ENCODE results near the gene DNMT3A. TPM values are rescaled to one million over a fixed set of nuclear protein-coding genes. Genes with fewer than 3 reads are reported as not detected.

DNMT3A gene
- total and polyA plus RNA-seq, 2 experiments from 2014 or later, result 47.2 to 80.4 TPM

DNA sequence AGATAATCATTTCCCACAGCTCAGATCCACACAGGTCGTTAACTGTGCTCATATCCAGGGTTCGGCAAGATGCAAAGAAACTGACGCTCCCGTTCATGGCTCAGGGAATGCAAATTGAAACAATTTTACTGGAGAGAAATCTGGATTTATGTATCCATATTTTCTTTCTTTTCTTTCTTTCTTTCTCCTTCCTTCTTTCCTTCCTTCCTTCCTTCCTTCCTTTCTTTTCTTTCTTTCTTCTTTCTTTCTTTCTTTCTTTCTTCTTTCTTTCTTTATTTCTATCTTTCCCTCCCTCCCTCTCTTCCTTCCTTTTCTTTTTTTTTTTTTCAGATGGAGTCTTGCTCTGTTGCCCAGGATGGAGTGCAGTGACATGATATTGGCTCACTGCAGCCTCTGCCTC is 153.3 kb downstream of the DNMT3A start (continued):
- TF ChIP-seq EZH2 (IDR thresholded peaks at IDR 0.05; ENCODE audit: low read depth, unreplicated experiment), result no peak
- no peak for TF ChIP-seq STAT1 (IDR thresholded peaks at IDR 0.05; ENCODE audit: unreplicated experiment)
- no peak for TF ChIP-seq EZH2phosphoT487 (IDR thresholded peaks at IDR 0.05; ENCODE audit: unreplicated experiment)

DNA sequence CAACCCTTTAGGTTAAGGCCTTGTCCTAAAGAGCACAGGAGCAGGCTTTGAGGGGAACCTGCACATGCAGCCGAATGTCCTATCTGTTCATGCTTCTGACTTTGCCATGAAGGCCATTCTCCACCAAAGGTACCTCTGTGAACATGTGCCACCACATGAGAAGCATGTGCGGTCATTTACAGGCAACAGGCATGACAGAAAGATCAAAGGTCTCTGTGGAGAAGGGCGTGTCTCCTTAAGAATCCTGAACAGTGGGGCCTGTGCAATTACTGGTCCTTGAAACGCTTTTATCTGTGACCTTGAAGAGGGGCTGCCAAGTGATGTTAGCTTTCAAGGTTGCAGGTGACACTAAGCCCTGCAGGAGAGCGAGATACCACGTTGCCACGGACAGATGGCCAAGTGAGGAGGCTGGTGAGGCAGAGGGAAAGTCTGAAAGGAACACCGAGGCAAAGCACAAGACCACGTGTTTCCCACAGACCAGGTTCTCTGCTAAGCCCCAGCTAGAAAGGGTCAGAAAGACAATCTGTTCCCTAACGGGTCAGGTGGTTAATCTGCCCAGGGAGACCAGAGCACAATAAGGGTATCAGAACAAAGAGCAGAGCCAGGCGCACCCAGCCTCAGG is 153.9 kb downstream of the DNMT3A start:
- Mint-ChIP-seq H3K4me1 (peaks cover 5% of the 10 kb centered on the region; the same call in 2 of the 3 replicates), H3K4me3 (no peak overlapping the region), H3K27me3 (ENCODE audit: insufficient read depth, low read depth, poor library complexity) (peaks cover 6% of the 10 kb centered on the region), H3K36me3 (ENCODE audit: low read depth) (no peaks in the 10 kb centered on the region), H3K27ac (no peak overlapping the region), H3K9me3 (no peaks in the 10 kb centered on the region)
- H3K9me2 ChIP-seq (ENCODE audit: insufficient read depth), result no peaks in the 10 kb centered on the region
- H2AFZ ChIP-seq, result no peak overlapping the region
- H3K4me1 ChIP-seq (ENCODE audit: insufficient read depth), result no peaks in the 10 kb centered on the region; the same call in 1 of the 2 replicates
- H3K79me2 ChIP-seq (replicated peaks; ENCODE audit: insufficient read depth), result no peaks in the 10 kb centered on the region
- no peak overlapping the region for H3K4me3 ChIP-seq
- H4K20me1 ChIP-seq (replicated peaks; ENCODE audit: insufficient read depth), result no peaks in the 10 kb centered on the region
- ATAC-seq (no peak), DNase-seq (ENCODE audit: low spot score) (no peak)
- no peaks in the 10 kb centered on the region for H3F3A ChIP-seq (replicated peaks; ENCODE audit: low read depth)
- no peak overlapping the region for H3K27ac ChIP-seq (ENCODE audit: low read depth)
- H3K4me2 ChIP-seq, result no peak overlapping the region
- no peaks in the 10 kb centered on the region for H3K27me3 ChIP-seq (ENCODE audit: insufficient read depth)
- H3K36me3 ChIP-seq (ENCODE audit: insufficient read depth), result no peaks in the 10 kb centered on the region
- TF ChIP-seq, protein P1, sequence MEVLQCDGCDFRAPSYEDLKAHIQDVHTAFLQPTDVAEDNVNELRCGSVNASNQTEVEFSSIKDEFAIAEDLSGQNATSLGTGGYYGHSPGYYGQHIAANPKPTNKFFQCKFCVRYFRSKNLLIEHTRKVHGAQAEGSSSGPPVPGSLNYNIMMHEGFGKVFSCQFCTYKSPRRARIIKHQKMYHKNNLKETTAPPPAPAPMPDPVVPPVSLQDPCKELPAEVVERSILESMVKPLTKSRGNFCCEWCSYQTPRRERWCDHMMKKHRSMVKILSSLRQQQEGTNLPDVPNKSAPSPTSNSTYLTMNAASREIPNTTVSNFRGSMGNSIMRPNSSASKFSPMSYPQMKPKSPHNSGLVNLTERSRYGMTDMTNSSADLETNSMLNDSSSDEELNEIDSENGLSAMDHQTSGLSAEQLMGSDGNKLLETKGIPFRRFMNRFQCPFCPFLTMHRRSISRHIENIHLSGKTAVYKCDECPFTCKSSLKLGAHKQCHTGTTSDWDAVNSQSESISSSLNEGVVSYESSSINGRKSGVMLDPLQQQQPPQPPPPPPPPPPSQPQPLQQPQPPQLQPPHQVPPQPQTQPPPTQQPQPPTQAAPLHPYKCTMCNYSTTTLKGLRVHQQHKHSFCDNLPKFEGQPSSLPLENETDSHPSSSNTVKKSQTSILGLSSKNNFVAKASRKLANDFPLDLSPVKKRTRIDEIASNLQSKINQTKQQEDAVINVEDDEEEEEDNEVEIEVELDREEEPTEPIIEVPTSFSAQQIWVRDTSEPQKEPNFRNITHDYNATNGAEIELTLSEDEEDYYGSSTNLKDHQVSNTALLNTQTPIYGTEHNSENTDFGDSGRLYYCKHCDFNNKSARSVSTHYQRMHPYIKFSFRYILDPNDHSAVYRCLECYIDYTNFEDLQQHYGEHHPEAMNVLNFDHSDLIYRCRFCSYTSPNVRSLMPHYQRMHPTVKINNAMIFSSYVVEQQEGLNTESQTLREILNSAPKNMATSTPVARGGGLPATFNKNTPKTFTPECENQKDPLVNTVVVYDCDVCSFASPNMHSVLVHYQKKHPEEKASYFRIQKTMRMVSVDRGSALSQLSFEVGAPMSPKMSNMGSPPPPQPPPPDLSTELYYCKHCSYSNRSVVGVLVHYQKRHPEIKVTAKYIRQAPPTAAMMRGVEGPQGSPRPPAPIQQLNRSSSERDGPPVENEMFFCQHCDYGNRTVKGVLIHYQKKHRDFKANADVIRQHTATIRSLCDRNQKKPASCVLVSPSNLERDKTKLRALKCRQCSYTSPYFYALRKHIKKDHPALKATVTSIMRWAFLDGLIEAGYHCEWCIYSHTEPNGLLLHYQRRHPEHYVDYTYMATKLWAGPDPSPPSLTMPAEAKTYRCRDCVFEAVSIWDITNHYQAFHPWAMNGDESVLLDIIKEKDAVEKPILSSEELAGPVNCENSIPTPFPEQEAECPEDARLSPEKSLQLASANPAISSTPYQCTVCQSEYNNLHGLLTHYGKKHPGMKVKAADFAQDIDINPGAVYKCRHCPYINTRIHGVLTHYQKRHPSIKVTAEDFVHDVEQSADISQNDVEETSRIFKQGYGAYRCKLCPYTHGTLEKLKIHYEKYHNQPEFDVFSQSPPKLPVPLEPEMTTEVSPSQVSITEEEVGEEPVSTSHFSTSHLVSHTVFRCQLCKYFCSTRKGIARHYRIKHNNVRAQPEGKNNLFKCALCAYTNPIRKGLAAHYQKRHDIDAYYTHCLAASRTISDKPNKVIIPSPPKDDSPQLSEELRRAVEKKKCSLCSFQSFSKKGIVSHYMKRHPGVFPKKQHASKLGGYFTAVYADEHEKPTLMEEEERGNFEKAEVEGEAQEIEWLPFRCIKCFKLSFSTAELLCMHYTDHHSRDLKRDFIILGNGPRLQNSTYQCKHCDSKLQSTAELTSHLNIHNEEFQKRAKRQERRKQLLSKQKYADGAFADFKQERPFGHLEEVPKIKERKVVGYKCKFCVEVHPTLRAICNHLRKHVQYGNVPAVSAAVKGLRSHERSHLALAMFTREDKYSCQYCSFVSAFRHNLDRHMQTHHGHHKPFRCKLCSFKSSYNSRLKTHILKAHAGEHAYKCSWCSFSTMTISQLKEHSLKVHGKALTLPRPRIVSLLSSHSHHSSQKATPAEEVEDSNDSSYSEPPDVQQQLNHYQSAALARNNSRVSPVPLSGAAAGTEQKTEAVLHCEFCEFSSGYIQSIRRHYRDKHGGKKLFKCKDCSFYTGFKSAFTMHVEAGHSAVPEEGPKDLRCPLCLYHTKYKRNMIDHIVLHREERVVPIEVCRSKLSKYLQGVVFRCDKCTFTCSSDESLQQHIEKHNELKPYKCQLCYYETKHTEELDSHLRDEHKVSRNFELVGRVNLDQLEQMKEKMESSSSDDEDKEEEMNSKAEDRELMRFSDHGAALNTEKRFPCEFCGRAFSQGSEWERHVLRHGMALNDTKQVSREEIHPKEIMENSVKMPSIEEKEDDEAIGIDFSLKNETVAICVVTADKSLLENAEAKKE (CRISPR knock-in tag; IDR thresholded peaks at IDR 0.05), result no peak
- TF ChIP-seq STAT1 (IDR thresholded peaks at IDR 0.05; ENCODE audit: unreplicated experiment), result no peak
- no peak for TF ChIP-seq EZH2phosphoT487 (IDR thresholded peaks at IDR 0.05; ENCODE audit: unreplicated experiment)
- TF ChIP-seq EZH2 (IDR thresholded peaks at IDR 0.05; ENCODE audit: low read depth, unreplicated experiment), result no peak
- TF ChIP-seq, protein P2, sequence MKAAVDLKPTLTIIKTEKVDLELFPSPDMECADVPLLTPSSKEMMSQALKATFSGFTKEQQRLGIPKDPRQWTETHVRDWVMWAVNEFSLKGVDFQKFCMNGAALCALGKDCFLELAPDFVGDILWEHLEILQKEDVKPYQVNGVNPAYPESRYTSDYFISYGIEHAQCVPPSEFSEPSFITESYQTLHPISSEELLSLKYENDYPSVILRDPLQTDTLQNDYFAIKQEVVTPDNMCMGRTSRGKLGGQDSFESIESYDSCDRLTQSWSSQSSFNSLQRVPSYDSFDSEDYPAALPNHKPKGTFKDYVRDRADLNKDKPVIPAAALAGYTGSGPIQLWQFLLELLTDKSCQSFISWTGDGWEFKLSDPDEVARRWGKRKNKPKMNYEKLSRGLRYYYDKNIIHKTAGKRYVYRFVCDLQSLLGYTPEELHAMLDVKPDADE (IDR thresholded peaks at IDR 0.05), result no peak
- TF ChIP-seq ZNF331 (CRISPR knock-in tag; IDR thresholded peaks at IDR 0.05; ENCODE audit: low read depth), result no peak
- TF ChIP-seq, protein P3, sequence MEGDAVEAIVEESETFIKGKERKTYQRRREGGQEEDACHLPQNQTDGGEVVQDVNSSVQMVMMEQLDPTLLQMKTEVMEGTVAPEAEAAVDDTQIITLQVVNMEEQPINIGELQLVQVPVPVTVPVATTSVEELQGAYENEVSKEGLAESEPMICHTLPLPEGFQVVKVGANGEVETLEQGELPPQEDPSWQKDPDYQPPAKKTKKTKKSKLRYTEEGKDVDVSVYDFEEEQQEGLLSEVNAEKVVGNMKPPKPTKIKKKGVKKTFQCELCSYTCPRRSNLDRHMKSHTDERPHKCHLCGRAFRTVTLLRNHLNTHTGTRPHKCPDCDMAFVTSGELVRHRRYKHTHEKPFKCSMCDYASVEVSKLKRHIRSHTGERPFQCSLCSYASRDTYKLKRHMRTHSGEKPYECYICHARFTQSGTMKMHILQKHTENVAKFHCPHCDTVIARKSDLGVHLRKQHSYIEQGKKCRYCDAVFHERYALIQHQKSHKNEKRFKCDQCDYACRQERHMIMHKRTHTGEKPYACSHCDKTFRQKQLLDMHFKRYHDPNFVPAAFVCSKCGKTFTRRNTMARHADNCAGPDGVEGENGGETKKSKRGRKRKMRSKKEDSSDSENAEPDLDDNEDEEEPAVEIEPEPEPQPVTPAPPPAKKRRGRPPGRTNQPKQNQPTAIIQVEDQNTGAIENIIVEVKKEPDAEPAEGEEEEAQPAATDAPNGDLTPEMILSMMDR (conservative IDR thresholded peaks at IDR 0.05; ENCODE audit: low read depth in 2 of 2), result no peak
- no peak for TF ChIP-seq NANOG (IDR thresholded peaks at IDR 0.05; ENCODE audit: borderline replicate concordance)
- TF ChIP-seq ZNF114 (CRISPR knock-in tag; IDR thresholded peaks at IDR 0.05), result no peak
- no peak for TF ChIP-seq CREB1 (CRISPR knock-in tag; IDR thresholded peaks at IDR 0.05; ENCODE audit: low read depth)
- no peak for TF ChIP-seq POLR2AphosphoS5 (IDR thresholded peaks at IDR 0.05; ENCODE audit: low read depth)
- TF ChIP-seq, protein P4, sequence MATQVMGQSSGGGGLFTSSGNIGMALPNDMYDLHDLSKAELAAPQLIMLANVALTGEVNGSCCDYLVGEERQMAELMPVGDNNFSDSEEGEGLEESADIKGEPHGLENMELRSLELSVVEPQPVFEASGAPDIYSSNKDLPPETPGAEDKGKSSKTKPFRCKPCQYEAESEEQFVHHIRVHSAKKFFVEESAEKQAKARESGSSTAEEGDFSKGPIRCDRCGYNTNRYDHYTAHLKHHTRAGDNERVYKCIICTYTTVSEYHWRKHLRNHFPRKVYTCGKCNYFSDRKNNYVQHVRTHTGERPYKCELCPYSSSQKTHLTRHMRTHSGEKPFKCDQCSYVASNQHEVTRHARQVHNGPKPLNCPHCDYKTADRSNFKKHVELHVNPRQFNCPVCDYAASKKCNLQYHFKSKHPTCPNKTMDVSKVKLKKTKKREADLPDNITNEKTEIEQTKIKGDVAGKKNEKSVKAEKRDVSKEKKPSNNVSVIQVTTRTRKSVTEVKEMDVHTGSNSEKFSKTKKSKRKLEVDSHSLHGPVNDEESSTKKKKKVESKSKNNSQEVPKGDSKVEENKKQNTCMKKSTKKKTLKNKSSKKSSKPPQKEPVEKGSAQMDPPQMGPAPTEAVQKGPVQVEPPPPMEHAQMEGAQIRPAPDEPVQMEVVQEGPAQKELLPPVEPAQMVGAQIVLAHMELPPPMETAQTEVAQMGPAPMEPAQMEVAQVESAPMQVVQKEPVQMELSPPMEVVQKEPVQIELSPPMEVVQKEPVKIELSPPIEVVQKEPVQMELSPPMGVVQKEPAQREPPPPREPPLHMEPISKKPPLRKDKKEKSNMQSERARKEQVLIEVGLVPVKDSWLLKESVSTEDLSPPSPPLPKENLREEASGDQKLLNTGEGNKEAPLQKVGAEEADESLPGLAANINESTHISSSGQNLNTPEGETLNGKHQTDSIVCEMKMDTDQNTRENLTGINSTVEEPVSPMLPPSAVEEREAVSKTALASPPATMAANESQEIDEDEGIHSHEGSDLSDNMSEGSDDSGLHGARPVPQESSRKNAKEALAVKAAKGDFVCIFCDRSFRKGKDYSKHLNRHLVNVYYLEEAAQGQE (IDR thresholded peaks at IDR 0.05; ENCODE audit: unreplicated experiment), result no peak

Measured in GM23338 (cell line).